PC-9 (cell line): ENCODE results near the gene HAT1. TPM values are rescaled to one million over a fixed set of nuclear protein-coding genes. Genes with fewer than 3 reads are reported as not detected.

Source experiments
- BruUV-seq: library from RNA; stranded (reverse); fragments of 400-500 nt; replicated peaks from 2 replicates; lab custom pipeline; 2021; lab: Mats Ljungman, UMichigan
- CTCF ChIA-PET: fragments of 300-600 bp; sonication (Branson Sonifier 250); formaldehyde crosslinking; loops from one replicate; lab custom pipeline; 2022; ENCODE audit warnings: antibody characterized with exemption; lab: Charles Lee
- POLR2A ChIA-PET: fragments of 300-600 bp; sonication (Branson Sonifier 250); formaldehyde crosslinking; loops from one replicate; lab custom pipeline; 2022; ENCODE audit warnings: antibody characterized with exemption; ENCODE audit not compliant: unreplicated experiment; lab: Charles Lee
- DNase-seq, 2 experiments: peaks; one replicate each; pipeline versions ENCODE4 v3.0.0 to v3.0.0-alpha.2; 2015 to 2022; ENCODE audit warnings: mixed read lengths in 1 of 2
- H2AFZ ChIP-seq: fragments of 200-600 bp; sonication (generic); 2 replicates; pipeline ENCODE4 v1.8.1; 2017; ENCODE audit warnings: antibody characterized with exemption
- H3F3A ChIP-seq: fragments of 200-600 bp; sonication (generic); 2 replicates; pipeline ENCODE4 v1.8.1; 2017; ENCODE audit warnings: antibody characterized with exemption, mild to moderate bottlenecking, low read depth; ENCODE audit not compliant: insufficient read depth
- H3K27ac ChIP-seq: fragments of 200-600 bp; sonication (generic); 2 replicates; pipeline ENCODE4 v1.6.1; 2016; ENCODE audit warnings: mixed run types
- H3K27me3 ChIP-seq: fragments of 200-600 bp; sonication (generic); 2 replicates; pipeline ENCODE4 v1.6.1; 2016; ENCODE audit warnings: low read depth, mixed run types; ENCODE audit not compliant: insufficient read depth
- H3K36me3 ChIP-seq: fragments of 200-600 bp; sonication (generic); 2 replicates; pipeline ENCODE4 v1.6.1; 2016; ENCODE audit warnings: low read depth, mixed run types
- H3K4me1 ChIP-seq: fragments of 200-600 bp; sonication (generic); replicated peaks from 2 replicates; pipeline ENCODE4 v1.6.1; 2016; ENCODE audit warnings: mixed run types; ENCODE audit not compliant: insufficient read depth
- H3K4me2 ChIP-seq: fragments of 200-600 bp; sonication (generic); 2 replicates; pipeline ENCODE4 v1.6.1; 2017; ENCODE audit warnings: mixed run types
- H3K4me3 ChIP-seq: fragments of 200-600 bp; sonication (generic); 2 replicates; pipeline ENCODE4 v1.6.1; 2016; ENCODE audit warnings: mixed run types
- H3K79me2 ChIP-seq: fragments of 200-600 bp; sonication (generic); 2 replicates; pipeline ENCODE4 v1.6.1; 2017; ENCODE audit warnings: low read depth, mixed run types
- H3K9me2 ChIP-seq: fragments of 200-600 bp; sonication (generic); 2 replicates; pipeline ENCODE4 v1.8.1; 2017; ENCODE audit warnings: mild to moderate bottlenecking; ENCODE audit not compliant: insufficient read depth
- H3K9me3 ChIP-seq: fragments of 200-600 bp; sonication (generic); 2 replicates; pipeline ENCODE4 v1.8.1; 2016; ENCODE audit warnings: low read depth; ENCODE audit not compliant: insufficient read depth
- H4K20me1 ChIP-seq: fragments of 200-600 bp; sonication (generic); 2 replicates; pipeline ENCODE4 v1.8.1; 2017; ENCODE audit not compliant: insufficient read depth
- CTCF ChIP-seq: fragments of 200-600 bp; sonication (generic); conservative IDR thresholded peaks from 2 replicates; pipeline ENCODE4 v1.6.1; 2017; ENCODE audit warnings: mixed run types, antibody characterized with exemption, mild to moderate bottlenecking, moderate library complexity
- EZH2 ChIP-seq: fragments of 200-600 bp; sonication (generic); IDR thresholded peaks from 2 replicates; pipeline ENCODE4 v1.8.0; 2017; ENCODE audit warnings: antibody characterized with exemption, low read depth
- intact Hi-C: fragments of 100-400 bp; cut with micrococcal nuclease; formaldehyde crosslinking; loops from one replicate; pipeline ENCODE4 v1.10.0; 2022; ENCODE audit not compliant: unreplicated experiment
- total RNA-seq: library from RNA; stranded (reverse); gene quantifications from 2 replicates; pipeline ENCODE4 v1.2.3, GENCODE V29; 2021

HAT1 gene
- total RNA-seq, 1 experiment from 2014 or later = 132 TPM

- H3F3A ChIP-seq = peaks cover 14% of the 10 kb centered on the region; the same call in 1 of the 2 replicates
- no peak for DNase-seq
- intact Hi-C loops = no loop called here
- H4K20me1 ChIP-seq = peaks cover 7% of the 10 kb centered on the region; the same call in 1 of the 2 replicates
- H3K27me3 ChIP-seq = no peaks in the 10 kb centered on the region
- H3K9me3 ChIP-seq = no peaks in the 10 kb centered on the region
- H3K4me3 ChIP-seq = no peak overlapping the region
- ChIA-PET POLR2A (no interaction called here), CTCF (interaction anchor here (0.7 kb wide), 1 partner anchor 503 kb away, joined by 3 read pairs; no protein-coding TSS in a partner anchor)
- H3K79me2 ChIP-seq = peaks cover 32% of the 10 kb centered on the region; the same call in 1 of the 2 replicates
- H3K4me2 ChIP-seq = no peak overlapping the region
- H3K27ac ChIP-seq = no peak overlapping the region
- H2AFZ ChIP-seq = no peak overlapping the region
- no TSS peak for BruUV-seq
- H3K36me3 ChIP-seq = peaks cover 9% of the 10 kb centered on the region
- H3K4me1 ChIP-seq = no peaks in the 10 kb centered on the region
- no peaks in the 10 kb centered on the region for H3K9me2 ChIP-seq
- TF ChIP-seq CTCF (no peak), EZH2 (no peak)
These were observed 36.2 kb downstream of the HAT1 start for GRCh38 chr2:171958475-171958874.

GRCh38 chr2:171959998-171960397, 37.7 kb downstream of the HAT1 start:
- Histone ChIP-seq H3F3A (peaks cover 14% of the 10 kb centered on the region), H3K4me3 (no peak overlapping the region), H3K4me2 (no peak overlapping the region), H3K27me3 (no peaks in the 10 kb centered on the region), H3K79me2 (peaks cover 32% of the 10 kb centered on the region; the same call in 1 of the 2 replicates), H4K20me1 (peaks cover 7% of the 10 kb centered on the region; the same call in 1 of the 2 replicates), H3K9me3 (no peaks in the 10 kb centered on the region), H3K36me3 (peaks cover 9% of the 10 kb centered on the region), H2AFZ (no peak overlapping the region), H3K9me2 (no peaks in the 10 kb centered on the region), H3K27ac (no peak overlapping the region), H3K4me1 (no peaks in the 10 kb centered on the region)
- intact Hi-C loops = loop anchor here (10.0 kb wide), 1 partner anchor 505 kb away; no protein-coding TSS in a partner anchor
- BruUV-seq = no TSS peak
- no peak for DNase-seq
- ChIA-PET POLR2A (no interaction called here), CTCF (interaction anchor here (0.7 kb wide), 1 partner anchor 723 kb away, joined by 3 read pairs; no protein-coding TSS in a partner anchor)
- TF ChIP-seq EZH2 = no peak
- no peak for TF ChIP-seq CTCF

GRCh38 chr2:171960570-171960969, 38.3 kb downstream of the HAT1 start:
- Histone ChIP-seq H3K36me3 (peaks cover 12% of the 10 kb centered on the region), H4K20me1 (peaks cover 7% of the 10 kb centered on the region; the same call in 1 of the 2 replicates), H3K27ac (no peak overlapping the region), H2AFZ (no peak overlapping the region), H3F3A (peaks cover 14% of the 10 kb centered on the region), H3K79me2 (peaks cover 32% of the 10 kb centered on the region; the same call in 1 of the 2 replicates), H3K9me3 (no peaks in the 10 kb centered on the region), H3K9me2 (no peaks in the 10 kb centered on the region), H3K4me3 (no peak overlapping the region), H3K27me3 (no peaks in the 10 kb centered on the region), H3K4me2 (no peak overlapping the region), H3K4me1 (no peaks in the 10 kb centered on the region)
- ChIA-PET POLR2A (no interaction called here), CTCF (interaction anchor here (0.7 kb wide), 1 partner anchor 722 kb away, joined by 3 read pairs; no protein-coding TSS in a partner anchor)
- no peak for TF ChIP-seq EZH2
- intact Hi-C loops = loop anchor here (10.0 kb wide), 1 partner anchor 504 kb away; no protein-coding TSS in a partner anchor
- DNase-seq = no peak
- no TSS peak for BruUV-seq
